SU-DHL-6 (cell line): ENCODE measurements around the gene LMNA.

Experiments used
- H2AFZ ChIP-seq: fragments of 200-600 bp; sonication (generic); 2 replicates; pipeline ENCODE4 v1.6.1; 2014; ENCODE audit warnings: low read depth, mild to moderate bottlenecking, moderate library complexity, mixed read lengths, antibody characterized with exemption, low read length; ENCODE audit not compliant: severe bottlenecking
- H3F3A ChIP-seq: fragments of 200-600 bp; shearing (Covaris generic); 2 replicates; pipeline ENCODE4 v1.6.0; 2016; ENCODE audit warnings: antibody characterized with exemption, mild to moderate bottlenecking; ENCODE audit not compliant: insufficient read depth
- H3K27ac ChIP-seq: fragments of 200-600 bp; sonication (generic); 2 replicates; pipeline ENCODE4 v1.5.1; 2016; ENCODE audit warnings: low read depth, mild to moderate bottlenecking, low read length, moderate library complexity, mixed read lengths
- H3K27me3 ChIP-seq: fragments of 200-600 bp; sonication (generic), shearing (Covaris generic); 2 replicates; pipeline ENCODE4 v1.6.0; 2014; ENCODE audit warnings: mild to moderate bottlenecking, low read length
- H3K36me3 ChIP-seq: fragments of 200-600 bp; sonication (generic); 2 replicates; pipeline ENCODE4 v1.6.1; 2014; ENCODE audit warnings: mild to moderate bottlenecking, low read length, mixed read lengths
- H3K4me2 ChIP-seq: fragments of 300-600, 200-600 bp; shearing (Covaris generic), sonication (generic); 2 replicates; pipeline ENCODE4 v1.6.0; 2014; ENCODE audit warnings: low read length, low read depth, mild to moderate bottlenecking; ENCODE audit not compliant: poor library complexity, severe bottlenecking
- H3K4me3 ChIP-seq: fragments of 200-600 bp; sonication (generic); 2 replicates; pipeline ENCODE4 v1.5.1; 2014; ENCODE audit warnings: antibody characterized with exemption, low read length, mild to moderate bottlenecking, mixed read lengths; ENCODE audit not compliant: insufficient read depth, poor library complexity, severe bottlenecking
- H3K79me2 ChIP-seq: fragments of 200-600 bp; sonication (generic); 2 replicates; pipeline ENCODE4 v1.6.1; 2014; ENCODE audit warnings: mild to moderate bottlenecking, low read length, moderate library complexity; ENCODE audit not compliant: insufficient read depth
- H3K9ac ChIP-seq: fragments of 200-600 bp; sonication (generic); 2 replicates; pipeline ENCODE4 v1.7.0; 2014; ENCODE audit warnings: mild to moderate bottlenecking, low read length
- H3K9me2 ChIP-seq: fragments of 200-600 bp; sonication (generic); replicated peaks from 2 replicates; pipeline ENCODE4 v1.6.1; 2014; ENCODE audit warnings: low read length; ENCODE audit not compliant: insufficient read depth
- H3K9me3 ChIP-seq: fragments of 200-600 bp; sonication (generic); 2 replicates; pipeline ENCODE4 v1.6.1; 2014; ENCODE audit warnings: low read length, mixed read lengths; ENCODE audit not compliant: insufficient read depth
- H4K20me1 ChIP-seq: fragments of 200-600 bp; sonication (generic); 2 replicates; pipeline ENCODE4 v1.6.1; 2014; ENCODE audit warnings: low read depth, mild to moderate bottlenecking, antibody characterized with exemption, low read length, moderate library complexity, mixed read lengths
- CTCF ChIP-seq: fragments of 200-600 bp; sonication (generic); IDR thresholded peaks from one replicate; pipeline ENCODE4 v1.5.1; 2017; ENCODE audit warnings: antibody characterized with exemption, mild to moderate bottlenecking, low read length, moderate library complexity; ENCODE audit not compliant: insufficient read depth, poor library complexity, severe bottlenecking
- EZH2phosphoT487 ChIP-seq: fragments of 200-600 bp; sonication (generic), shearing (Covaris generic); conservative IDR thresholded peaks from 2 replicates; pipeline ENCODE4 v1.6.1; 2018; ENCODE audit warnings: mild to moderate bottlenecking, antibody characterized with exemption, low read length, moderate library complexity, mixed read lengths

LMNA gene

GRCh38 chr1:156138458-156138867 is 24.0 kb downstream of the LMNA start:
- no peak overlapping the region for H2AFZ ChIP-seq
- H3K9me2 ChIP-seq, result no peaks in the 10 kb centered on the region
- TF ChIP-seq EZH2phosphoT487 (no peak), CTCF (no peak)
- no peaks in the 10 kb centered on the region for H3K27me3 ChIP-seq
- H4K20me1 ChIP-seq, result no peaks in the 10 kb centered on the region
- H3K9ac ChIP-seq, result no peak overlapping the region
- no peaks in the 10 kb centered on the region for H3K79me2 ChIP-seq
- no peaks in the 10 kb centered on the region for H3F3A ChIP-seq
- H3K4me2 ChIP-seq, result no peak overlapping the region
- no peaks in the 10 kb centered on the region for H3K9me3 ChIP-seq
- H3K4me3 ChIP-seq, result no peak overlapping the region
- H3K36me3 ChIP-seq, result no peaks in the 10 kb centered on the region
- H3K27ac ChIP-seq, result no peak overlapping the region

GRCh38 chr1:156140879-156141707 is 26.6 kb downstream of the LMNA start:
- TF ChIP-seq CTCF (peak; percentile 69), EZH2phosphoT487 (no peak)
- Histone ChIP-seq H3K27ac (no peak overlapping the region), H3K27me3 (no peaks in the 10 kb centered on the region), H3K4me2 (no peak overlapping the region), H2AFZ (no peak overlapping the region), H3F3A (peaks cover under 1% of the 10 kb centered on the region; the same call in 1 of the 2 replicates), H4K20me1 (no peaks in the 10 kb centered on the region), H3K9ac (no peak overlapping the region), H3K36me3 (no peaks in the 10 kb centered on the region), H3K4me3 (no peak overlapping the region), H3K9me2 (no peaks in the 10 kb centered on the region), H3K79me2 (no peaks in the 10 kb centered on the region), H3K9me3 (no peaks in the 10 kb centered on the region)

GRCh38 chr1:156143765-156144489 is 29.4 kb downstream of the LMNA start:
- H3K27me3 ChIP-seq, result no peaks in the 10 kb centered on the region
- no peak overlapping the region for H2AFZ ChIP-seq
- no peaks in the 10 kb centered on the region for H3K9me3 ChIP-seq
- no peak overlapping the region for H3K27ac ChIP-seq
- H3K9ac ChIP-seq, result no peak overlapping the region
- no peaks in the 10 kb centered on the region for H4K20me1 ChIP-seq
- H3K4me2 ChIP-seq, result no peak overlapping the region
- H3K36me3 ChIP-seq, result no peaks in the 10 kb centered on the region
- no peaks in the 10 kb centered on the region for H3K9me2 ChIP-seq
- H3K79me2 ChIP-seq, result no peaks in the 10 kb centered on the region
- TF ChIP-seq EZH2phosphoT487 (no peak), CTCF (no peak)
- H3K4me3 ChIP-seq, result no peak overlapping the region
- H3F3A ChIP-seq, result peaks cover 24% of the 10 kb centered on the region
